ENCODE measurements around the gene PLA2G4D.

The PLA2G4D gene

DNA sequence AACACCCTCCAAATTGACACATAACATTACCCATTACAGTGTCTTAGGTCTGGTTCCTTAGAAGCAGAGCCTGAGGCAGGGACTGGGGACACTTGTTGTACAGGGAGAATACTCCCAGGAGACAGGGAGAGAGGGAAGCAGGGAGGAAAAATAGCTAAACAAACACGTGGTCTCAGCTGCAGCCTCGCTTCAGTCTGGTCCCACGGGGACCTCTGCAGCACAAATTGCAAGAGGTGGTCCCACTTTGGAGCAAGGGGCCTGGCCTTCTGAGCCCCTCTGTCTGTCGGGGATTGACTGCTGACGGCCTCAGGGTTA, 25.0 kb upstream of the PLA2G4D start:
- no peak overlapping the region for H3K4me3 Mint-ChIP-seq
- H3K36me3 Mint-ChIP-seq (ENCODE audit: insufficient read depth): no peaks in the 10 kb centered on the region
- H3K27me3 Mint-ChIP-seq: no peaks in the 10 kb centered on the region
- H3K27ac Mint-ChIP-seq (ENCODE audit: low read depth): no peak overlapping the region
- ATAC-seq (replicated peaks; ENCODE audit: extremely low read depth, poor library complexity, severe bottlenecking) (no peak), DNase-seq (ENCODE audit: low spot score in 2 of 2) (no peak)
- no peaks in the 10 kb centered on the region for H3K4me1 Mint-ChIP-seq
- H3K9me3 Mint-ChIP-seq: no peaks in the 10 kb centered on the region

GRCh38 chr15:42118650-42119445, 24.5 kb upstream of the PLA2G4D start:
- Mint-ChIP-seq H3K4me1 (no peaks in the 10 kb centered on the region), H3K4me3 (no peak overlapping the region), H3K27ac (ENCODE audit: low read depth) (no peak overlapping the region), H3K36me3 (ENCODE audit: insufficient read depth) (no peaks in the 10 kb centered on the region), H3K27me3 (no peaks in the 10 kb centered on the region), H3K9me3 (no peaks in the 10 kb centered on the region)
- no peak for DNase-seq (ENCODE audit: low spot score in 2 of 2)
- ATAC-seq (replicated peaks; ENCODE audit: extremely low read depth, poor library complexity, severe bottlenecking): no peak

GRCh38 chr15:42111924-42112323, 17.6 kb upstream of the PLA2G4D start:
- no peaks in the 10 kb centered on the region for H3K9me3 Mint-ChIP-seq
- no peak overlapping the region for H3K4me3 Mint-ChIP-seq
- H3K36me3 Mint-ChIP-seq (ENCODE audit: insufficient read depth): peaks cover 2% of the 10 kb centered on the region
- H3K27ac Mint-ChIP-seq (ENCODE audit: low read depth): no peak overlapping the region
- ATAC-seq (replicated peaks; ENCODE audit: extremely low read depth, poor library complexity, severe bottlenecking) (no peak), DNase-seq (ENCODE audit: low spot score in 2 of 2) (no peak)
- peaks cover 7% of the 10 kb centered on the region for H3K4me1 Mint-ChIP-seq
- H3K27me3 Mint-ChIP-seq: peaks cover 45% of the 10 kb centered on the region

- Mint-ChIP-seq H3K27ac (ENCODE audit: low read depth) (no peak overlapping the region), H3K27me3 (peaks cover 60% of the 10 kb centered on the region), H3K9me3 (no peaks in the 10 kb centered on the region), H3K4me3 (no peak overlapping the region), H3K36me3 (ENCODE audit: insufficient read depth) (peaks cover 2% of the 10 kb centered on the region), H3K4me1 (peaks cover 7% of the 10 kb centered on the region)
- no peak for DNase-seq (ENCODE audit: low spot score in 2 of 2)
- ATAC-seq (replicated peaks; ENCODE audit: extremely low read depth, poor library complexity, severe bottlenecking): no peak
These were observed 16.0 kb upstream of the PLA2G4D start for GRCh38 chr15:42110367-42110766.

GRCh38 chr15:42108806-42109205, 14.4 kb upstream of the PLA2G4D start:
- no peak overlapping the region for H3K27ac Mint-ChIP-seq (ENCODE audit: low read depth)
- ATAC-seq (replicated peaks; ENCODE audit: extremely low read depth, poor library complexity, severe bottlenecking) (no peak), DNase-seq (ENCODE audit: low spot score in 2 of 2) (no peak)
- peaks cover 66% of the 10 kb centered on the region for H3K27me3 Mint-ChIP-seq
- peaks cover 7% of the 10 kb centered on the region for H3K4me1 Mint-ChIP-seq
- no peak overlapping the region for H3K4me3 Mint-ChIP-seq
- H3K36me3 Mint-ChIP-seq (ENCODE audit: insufficient read depth): peaks cover 4% of the 10 kb centered on the region
- H3K9me3 Mint-ChIP-seq: no peaks in the 10 kb centered on the region

DNA sequence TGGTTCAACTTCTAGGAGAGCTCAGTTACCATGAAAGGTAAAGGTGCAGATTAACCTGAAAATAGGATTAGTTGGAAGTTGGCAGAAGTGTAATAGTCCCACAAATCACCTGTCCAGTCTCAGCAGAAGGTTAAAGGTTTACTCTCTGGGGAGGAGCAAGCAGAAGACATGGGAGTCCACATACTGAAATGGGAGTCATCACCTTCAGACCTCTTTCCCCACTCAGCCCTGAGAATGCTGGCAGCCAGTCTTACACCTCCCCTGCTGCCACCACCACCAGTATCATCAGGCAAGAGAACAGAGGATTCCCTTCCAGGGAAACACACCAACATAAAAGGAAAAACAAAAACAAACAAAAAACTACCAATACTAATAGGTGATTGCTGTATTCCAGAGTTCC, 13.8 kb upstream of the PLA2G4D start:
- no peaks in the 10 kb centered on the region for H3K9me3 Mint-ChIP-seq
- DNase-seq (ENCODE audit: low spot score in 2 of 2) (no peak), ATAC-seq (replicated peaks; ENCODE audit: extremely low read depth, poor library complexity, severe bottlenecking) (no peak)
- peaks cover 7% of the 10 kb centered on the region for H3K4me1 Mint-ChIP-seq
- H3K4me3 Mint-ChIP-seq: no peak overlapping the region
- peaks cover 4% of the 10 kb centered on the region for H3K36me3 Mint-ChIP-seq (ENCODE audit: insufficient read depth)
- peaks cover 68% of the 10 kb centered on the region for H3K27me3 Mint-ChIP-seq
- no peak overlapping the region for H3K27ac Mint-ChIP-seq (ENCODE audit: low read depth)

DNA sequence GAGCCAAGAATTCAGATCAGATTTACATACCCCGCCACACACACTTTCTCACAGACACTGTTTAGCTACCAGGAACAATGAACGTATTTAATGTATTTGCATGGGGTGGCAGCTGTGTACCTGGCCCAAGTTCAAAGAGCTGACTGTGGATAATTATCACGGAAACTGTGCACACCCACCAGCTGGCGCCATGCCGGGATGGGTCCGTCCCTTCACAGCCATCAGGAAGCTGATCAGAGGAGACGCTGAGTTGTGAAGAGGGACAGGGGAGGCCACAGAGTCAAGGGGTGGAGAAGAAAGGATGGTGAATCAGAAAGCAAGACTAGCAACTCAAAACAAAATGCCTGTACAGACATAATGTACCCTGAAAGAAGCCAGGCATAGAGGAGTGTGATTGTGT, 13.1 kb upstream of the PLA2G4D start:
- Mint-ChIP-seq H3K9me3 (no peaks in the 10 kb centered on the region), H3K36me3 (ENCODE audit: insufficient read depth) (peaks cover 2% of the 10 kb centered on the region), H3K4me1 (peaks cover 7% of the 10 kb centered on the region), H3K27ac (ENCODE audit: low read depth) (no peak overlapping the region), H3K4me3 (no peak overlapping the region), H3K27me3 (peaks cover 68% of the 10 kb centered on the region)
- no peak for ATAC-seq (replicated peaks; ENCODE audit: extremely low read depth, poor library complexity, severe bottlenecking)
- DNase-seq (ENCODE audit: low spot score in 2 of 2): no peak

DNA sequence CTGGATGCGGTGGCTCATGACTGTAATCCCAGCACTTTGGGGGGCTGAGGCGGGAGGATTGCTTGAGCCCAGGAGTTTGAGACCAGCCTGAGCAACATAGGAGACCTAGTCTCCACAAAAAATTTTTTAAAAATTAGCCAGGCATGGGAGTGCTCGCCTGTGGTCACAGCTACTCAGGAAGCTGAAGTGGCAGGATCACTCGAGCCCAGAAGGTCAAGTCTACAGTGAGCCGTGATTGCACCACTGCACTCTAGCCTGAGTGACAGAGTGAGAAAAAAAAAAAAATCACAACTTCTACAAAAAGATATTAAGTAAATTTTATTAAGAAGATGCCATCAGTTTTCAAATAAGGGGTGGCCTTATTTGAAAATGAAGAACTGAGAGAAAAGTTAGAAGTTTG, 11.9 kb upstream of the PLA2G4D start:
- no peak overlapping the region for H3K4me3 Mint-ChIP-seq
- H3K27me3 Mint-ChIP-seq: peaks cover 66% of the 10 kb centered on the region
- peaks cover 2% of the 10 kb centered on the region for H3K36me3 Mint-ChIP-seq (ENCODE audit: insufficient read depth)
- H3K4me1 Mint-ChIP-seq: peaks cover 7% of the 10 kb centered on the region
- DNase-seq (ENCODE audit: low spot score in 2 of 2) (no peak), ATAC-seq (replicated peaks; ENCODE audit: extremely low read depth, poor library complexity, severe bottlenecking) (no peak)
- H3K27ac Mint-ChIP-seq (ENCODE audit: low read depth): no peak overlapping the region
- no peaks in the 10 kb centered on the region for H3K9me3 Mint-ChIP-seq

DNA sequence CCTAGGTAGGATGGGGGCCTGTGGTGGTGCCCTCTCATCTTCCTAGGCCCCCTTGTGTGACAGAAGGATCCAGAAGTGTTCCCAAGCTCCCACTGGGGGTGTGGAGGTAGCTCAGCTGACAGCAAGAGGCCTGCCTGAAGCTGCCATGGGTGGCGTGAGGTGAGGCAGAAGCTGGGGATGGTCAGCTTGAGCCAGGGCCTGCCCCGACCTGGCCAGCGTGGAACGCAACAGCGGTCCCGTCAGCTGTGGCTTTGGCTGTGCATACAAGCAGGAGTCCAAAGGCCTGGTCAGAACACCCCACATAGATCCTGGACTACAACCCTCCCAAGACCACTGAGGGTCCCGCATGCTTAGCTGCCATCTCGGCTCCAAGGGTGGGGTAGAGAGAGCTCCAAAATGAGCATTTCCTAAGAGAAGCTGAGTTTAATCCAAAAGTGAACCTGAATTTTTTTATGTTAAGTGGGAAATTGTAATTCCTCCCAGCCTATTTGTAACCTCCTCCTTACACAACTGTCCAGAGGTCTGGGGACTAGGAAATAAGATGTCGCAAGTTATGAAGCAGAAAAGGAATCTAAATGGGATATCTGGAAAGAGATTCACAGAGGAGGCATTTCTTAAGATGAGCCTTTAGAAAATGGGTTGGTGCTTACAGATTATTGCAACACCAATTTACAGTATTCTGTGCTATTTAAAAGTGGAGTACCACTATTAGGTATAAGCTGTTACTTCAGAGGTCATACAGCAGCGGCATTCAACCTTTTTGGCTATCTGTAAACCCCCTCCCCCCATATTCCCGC, 9.9 kb upstream of the PLA2G4D start:
- Mint-ChIP-seq H3K27me3 (peaks cover 46% of the 10 kb centered on the region), H3K4me1 (peaks cover 7% of the 10 kb centered on the region), H3K27ac (ENCODE audit: low read depth) (no peak overlapping the region), H3K9me3 (no peaks in the 10 kb centered on the region), H3K36me3 (ENCODE audit: insufficient read depth) (peaks cover 2% of the 10 kb centered on the region), H3K4me3 (no peak overlapping the region)
- DNase-seq (ENCODE audit: low spot score in 2 of 2) (no peak), ATAC-seq (replicated peaks; ENCODE audit: extremely low read depth, poor library complexity, severe bottlenecking) (no peak)

GRCh38 chr15:42102646-42103235, 8.4 kb upstream of the PLA2G4D start:
- H3K9me3 Mint-ChIP-seq: no peaks in the 10 kb centered on the region
- H3K36me3 Mint-ChIP-seq (ENCODE audit: insufficient read depth): peaks cover 2% of the 10 kb centered on the region
- H3K27me3 Mint-ChIP-seq: peaks cover 46% of the 10 kb centered on the region
- no peak for DNase-seq (ENCODE audit: low spot score in 2 of 2)
- H3K4me3 Mint-ChIP-seq: no peak overlapping the region
- no peak for ATAC-seq (replicated peaks; ENCODE audit: extremely low read depth, poor library complexity, severe bottlenecking)
- H3K27ac Mint-ChIP-seq (ENCODE audit: low read depth): no peak overlapping the region
- peaks cover 6% of the 10 kb centered on the region for H3K4me1 Mint-ChIP-seq

GRCh38 chr15:42101861-42102260, 7.5 kb upstream of the PLA2G4D start:
- Mint-ChIP-seq H3K27ac (ENCODE audit: low read depth) (no peak overlapping the region), H3K9me3 (no peaks in the 10 kb centered on the region), H3K36me3 (ENCODE audit: insufficient read depth) (peaks cover 2% of the 10 kb centered on the region), H3K4me3 (no peak overlapping the region), H3K4me1 (no peaks in the 10 kb centered on the region), H3K27me3 (peaks cover 46% of the 10 kb centered on the region)
- ATAC-seq (replicated peaks; ENCODE audit: extremely low read depth, poor library complexity, severe bottlenecking) (no peak), DNase-seq (ENCODE audit: low spot score in 2 of 2) (no peak)

DNA sequence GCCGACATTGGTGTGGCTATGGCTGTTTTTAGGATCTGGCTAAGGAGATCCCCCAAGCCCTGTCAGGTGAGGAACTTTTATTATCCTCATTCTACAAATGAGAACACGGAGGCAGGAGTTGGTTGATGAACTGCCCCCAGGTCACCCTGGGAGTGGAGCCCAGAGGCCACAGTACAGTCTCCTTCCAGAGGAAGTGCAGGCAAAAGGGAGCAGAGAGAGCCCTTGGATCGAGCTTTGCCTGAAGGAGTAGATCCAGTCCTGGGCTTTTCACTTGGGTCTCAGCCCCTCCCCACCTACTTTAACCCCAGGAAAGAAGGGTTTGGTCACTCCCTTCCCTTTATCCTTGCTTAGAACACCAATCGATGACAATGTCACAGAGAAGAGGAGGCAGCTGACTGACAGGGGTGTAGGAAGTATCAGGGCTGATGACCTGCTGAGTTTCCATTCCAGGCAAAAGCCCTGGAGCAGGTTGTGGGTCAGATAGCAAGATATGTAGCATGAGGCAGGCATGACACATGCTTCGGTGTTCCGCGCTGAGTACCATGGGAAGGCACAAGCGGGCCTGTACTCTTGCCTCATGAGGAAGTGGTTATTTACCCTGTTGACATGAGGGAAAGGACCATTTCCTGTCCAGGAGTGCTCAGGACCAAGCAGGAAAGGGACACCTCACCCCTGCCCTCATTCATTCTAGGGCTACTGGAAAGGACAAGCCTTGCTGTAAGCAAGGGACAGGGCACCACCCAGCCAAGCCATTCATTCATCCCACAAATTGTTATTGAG, 5.8 kb upstream of the PLA2G4D start:
- Mint-ChIP-seq H3K4me3 (no peak overlapping the region), H3K27me3 (peaks cover 37% of the 10 kb centered on the region), H3K4me1 (no peaks in the 10 kb centered on the region), H3K9me3 (no peaks in the 10 kb centered on the region), H3K27ac (ENCODE audit: low read depth) (no peak overlapping the region), H3K36me3 (ENCODE audit: insufficient read depth) (peaks cover 2% of the 10 kb centered on the region)
- no peak for ATAC-seq (replicated peaks; ENCODE audit: extremely low read depth, poor library complexity, severe bottlenecking)
- DNase-seq (ENCODE audit: low spot score in 2 of 2): no peak
